NCI-H2227 (cell line): ENCODE measurements around the gene PC.

Experiments
- DNase-seq: peaks from one replicate; lab custom pipeline; 2025; ENCODE audit not compliant: unreplicated experiment; lab: John Stamatoyannopoulos, UW

Gene PC

GRCh38 chr11:66956689-66957290 lies 1.4 kb downstream of the PC start:
- no peak for DNase-seq

DNA sequence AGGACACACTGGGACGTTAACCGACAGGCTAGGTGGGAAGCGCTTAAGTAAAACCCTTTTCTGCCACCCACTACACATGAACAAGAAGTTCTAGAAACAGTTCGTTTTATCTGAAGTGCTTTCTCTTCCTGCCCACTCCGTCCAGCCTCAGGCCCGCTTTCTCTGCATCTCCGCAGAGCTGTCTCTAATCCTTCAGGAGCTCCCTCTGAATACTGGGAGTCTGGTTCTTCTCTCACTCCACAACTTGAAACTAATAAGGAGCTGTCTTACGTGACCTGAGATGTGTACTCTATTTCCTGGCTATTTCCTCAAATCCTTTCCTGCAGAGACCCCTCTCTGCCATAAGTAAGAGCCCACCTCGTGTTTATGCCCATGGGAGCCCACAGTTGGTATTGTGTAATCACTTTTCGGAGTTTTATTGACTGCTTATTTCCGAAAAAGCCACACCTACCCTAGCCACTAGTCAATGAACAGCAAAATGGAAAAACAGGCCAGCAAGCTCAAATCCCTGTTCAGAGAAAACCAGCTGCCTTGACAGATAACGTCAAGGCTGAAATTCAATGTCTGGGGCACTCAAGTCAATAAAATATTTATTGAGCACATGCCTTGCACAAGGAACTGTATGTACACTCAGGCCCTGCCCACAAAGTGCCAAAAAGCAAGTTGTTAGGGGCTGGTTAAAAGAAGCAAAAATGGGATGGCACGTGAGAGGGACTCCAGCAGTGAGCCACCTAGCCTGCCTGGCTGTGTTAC lies 4.9 kb downstream of the PC start:
- DNase-seq = no peak

DNA sequence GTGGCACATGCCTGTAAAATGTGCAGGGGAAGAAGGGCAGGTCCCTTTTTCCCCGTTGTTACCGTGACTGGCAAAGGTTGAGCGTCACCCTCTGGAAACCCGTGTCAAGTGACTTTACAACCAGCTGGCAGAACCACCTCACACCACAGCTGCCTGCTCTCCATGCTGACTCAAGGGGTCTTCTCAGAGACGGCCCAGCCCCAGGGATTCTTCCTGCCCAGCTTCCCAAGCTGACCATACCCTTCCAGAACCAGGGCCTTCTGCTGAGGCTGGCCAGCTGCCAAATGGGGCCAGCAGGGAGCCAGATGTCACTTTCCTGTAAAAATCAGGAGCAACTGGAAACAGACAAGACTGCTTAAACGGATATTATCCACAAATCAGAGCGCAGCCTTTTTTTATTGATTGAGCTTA lies 6.3 kb downstream of the PC start:
- DNase-seq = peak; percentile 68

DNA sequence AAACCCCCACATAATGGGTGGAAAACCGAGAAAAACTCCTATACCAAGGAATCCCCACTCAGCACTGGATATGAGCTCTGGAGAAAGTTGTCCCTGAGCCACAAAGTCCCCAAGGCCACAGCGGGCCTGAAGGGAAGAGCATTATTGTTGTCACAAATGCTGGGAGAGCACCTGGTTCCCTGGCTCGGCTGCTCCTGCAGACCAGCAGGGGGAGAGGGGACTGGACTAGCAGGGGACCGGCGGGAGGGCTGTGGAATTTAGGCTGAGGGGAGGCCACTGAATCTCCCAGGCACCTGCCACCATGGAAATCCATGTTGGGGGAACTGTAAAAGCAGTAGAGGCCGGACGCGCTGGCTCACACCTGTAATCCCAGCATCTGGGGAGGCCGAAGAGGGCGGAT lies 7.0 kb downstream of the PC start:
- DNase-seq = no peak

- DNase-seq = no peak
These were observed 8.1 kb downstream of the PC start for GRCh38 chr11:66950112-66950535.

DNA sequence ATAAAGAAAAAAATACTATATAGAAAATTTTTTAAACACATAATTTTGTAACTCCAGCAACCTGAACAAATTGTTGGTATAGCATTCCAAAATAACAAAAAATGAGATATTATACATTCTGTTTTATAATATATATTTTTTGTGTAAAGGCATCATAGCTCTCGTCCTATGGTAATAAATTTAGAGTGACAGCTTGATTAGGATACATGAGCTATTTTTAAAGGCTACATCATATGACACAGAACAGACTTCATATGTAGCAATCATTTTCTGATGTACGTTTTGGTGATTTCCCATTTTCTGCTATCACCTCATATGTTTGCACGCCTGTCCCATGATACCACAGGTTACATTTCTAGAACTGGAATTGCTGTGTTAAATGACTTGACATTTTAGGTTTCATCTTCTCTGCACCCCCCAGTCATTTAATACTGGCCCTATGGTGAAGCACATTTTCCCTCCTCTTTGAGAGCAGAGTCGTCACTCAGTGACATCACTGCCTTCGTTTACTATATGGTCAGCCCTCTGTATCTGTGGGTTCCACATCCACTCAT lies 19.5 kb downstream of the PC start:
- no peak for DNase-seq

- no peak for DNase-seq
These were observed 20.9 kb downstream of the PC start for GRCh38 chr11:66937193-66937733.

DNA sequence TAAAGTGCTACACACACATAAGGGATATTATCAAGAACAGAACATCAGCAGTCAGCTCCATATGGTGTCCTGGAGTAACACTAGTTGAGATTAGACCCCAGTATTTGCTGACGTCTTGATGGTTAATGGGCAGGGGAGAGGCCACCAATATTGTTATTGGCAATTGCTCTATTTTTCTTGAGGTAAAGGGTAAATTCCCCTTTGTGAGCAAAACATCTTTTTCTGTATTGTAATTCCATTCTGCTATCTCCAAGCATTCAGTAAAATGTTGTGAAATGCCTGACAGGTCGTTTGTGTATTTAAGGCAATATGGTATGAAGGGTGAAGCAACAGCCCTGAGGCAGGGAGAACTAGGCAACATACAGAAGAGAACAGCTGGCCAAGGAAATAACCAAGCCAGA lies 21.9 kb downstream of the PC start:
- DNase-seq = no peak

GRCh38 chr11:66934950-66935779 lies 23.0 kb downstream of the PC start:
- no peak for DNase-seq

DNA sequence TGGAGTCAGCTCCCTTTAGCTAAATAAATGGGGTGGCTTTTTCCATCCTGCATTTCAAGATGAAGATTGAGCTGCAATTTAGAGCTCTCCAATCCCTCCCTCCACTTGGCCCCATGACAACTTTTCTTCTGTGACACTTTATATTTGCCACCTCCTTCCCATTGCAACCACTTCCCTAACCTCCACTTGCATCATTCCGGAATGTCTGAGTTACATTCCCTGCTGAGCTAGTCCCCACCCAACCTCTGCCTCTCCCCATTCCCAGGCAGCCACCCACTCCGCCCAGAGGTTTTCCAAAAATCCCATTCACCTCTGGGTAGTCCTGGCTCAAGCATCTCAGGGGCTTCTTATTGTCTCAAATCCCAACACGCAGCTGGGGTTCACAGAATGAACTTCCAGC lies 24.7 kb downstream of the PC start:
- no peak for DNase-seq

- DNase-seq = no peak
These were observed 25.6 kb downstream of the PC start for GRCh38 chr11:66932543-66932942.

DNA sequence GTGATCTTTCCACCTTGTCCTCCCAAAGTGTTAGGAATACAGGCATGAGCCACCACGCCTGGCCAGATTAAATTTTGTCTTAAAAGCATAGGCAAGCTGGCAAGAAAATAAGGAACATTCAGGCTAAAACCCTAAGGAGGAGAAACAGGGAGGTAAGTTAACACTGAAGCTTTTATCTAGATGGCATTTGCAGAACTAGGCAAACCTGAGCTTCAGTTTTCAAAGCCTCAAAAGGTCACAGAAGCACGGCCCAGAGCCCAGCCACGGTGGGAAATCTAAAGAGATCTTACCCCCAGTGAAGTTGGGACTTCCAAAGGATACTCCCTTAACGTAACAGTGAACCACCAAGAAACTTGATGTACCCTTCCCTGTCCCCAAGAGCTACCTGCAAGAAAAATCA lies 28.4 kb downstream of the PC start:
- no peak for DNase-seq

DNA sequence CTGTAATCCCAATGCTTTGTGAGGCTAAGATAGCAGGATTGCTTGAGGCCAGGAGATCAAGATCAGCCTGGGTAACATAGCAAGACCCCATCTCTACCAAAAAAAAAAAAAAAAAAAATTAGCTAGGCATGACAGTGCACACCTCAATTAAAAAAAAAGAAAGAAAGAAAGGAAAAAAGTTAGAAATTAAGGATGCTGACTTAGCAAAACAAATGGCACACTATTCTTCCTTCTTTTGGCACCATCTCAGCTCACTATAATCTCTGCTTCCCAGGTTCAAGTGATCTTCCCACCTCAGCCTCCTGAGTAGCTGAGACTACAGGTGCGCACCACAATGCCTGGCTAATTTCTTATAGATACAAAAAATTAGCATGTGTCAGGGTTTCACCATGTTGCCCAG lies 33.9 kb downstream of the PC start:
- DNase-seq = no peak

GRCh38 chr11:66922551-66922950 lies 35.6 kb downstream of the PC start:
- DNase-seq = no peak

GRCh38 chr11:66920978-66921784 lies 37.0 kb downstream of the PC start:
- no peak for DNase-seq

DNA sequence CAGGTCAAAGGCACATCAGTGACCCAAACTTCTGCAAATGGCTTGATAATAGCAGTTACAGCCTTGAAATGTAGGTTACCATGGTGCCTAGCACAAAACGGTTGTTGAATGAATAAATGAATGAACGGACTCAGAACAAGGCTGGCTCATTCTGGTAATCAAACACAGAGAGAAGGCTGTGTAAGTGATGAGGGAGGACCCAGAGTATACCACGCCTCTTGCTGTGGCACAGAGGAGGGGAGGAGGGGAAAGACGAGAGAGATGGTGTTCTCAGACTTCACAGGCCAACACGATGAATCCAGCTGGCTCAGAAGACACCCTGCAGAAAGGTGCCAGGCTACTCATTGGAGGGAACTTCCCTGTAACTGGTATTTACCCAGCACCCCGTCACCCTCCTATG lies 38.3 kb downstream of the PC start:
- DNase-seq = no peak

DNA sequence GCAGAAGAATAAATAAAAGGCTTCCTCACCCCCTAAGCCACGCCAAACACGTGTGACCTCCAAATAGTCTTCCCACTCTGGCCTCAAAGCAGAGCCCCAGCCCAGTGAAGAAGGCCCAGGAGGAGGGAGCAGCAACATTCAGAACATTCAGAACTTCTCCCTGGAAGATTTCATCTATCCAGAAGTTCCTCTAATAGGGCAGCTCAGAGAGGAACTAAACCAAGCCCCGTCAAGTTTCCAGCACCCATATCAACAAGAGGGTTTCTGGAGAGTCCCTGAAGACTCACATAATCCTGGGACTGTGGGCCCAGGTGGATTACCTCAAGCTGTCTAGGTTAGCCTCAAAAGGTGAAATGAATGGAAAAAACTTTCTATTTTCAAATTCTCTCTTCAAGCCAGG lies 39.4 kb downstream of the PC start:
- DNase-seq = no peak

DNA sequence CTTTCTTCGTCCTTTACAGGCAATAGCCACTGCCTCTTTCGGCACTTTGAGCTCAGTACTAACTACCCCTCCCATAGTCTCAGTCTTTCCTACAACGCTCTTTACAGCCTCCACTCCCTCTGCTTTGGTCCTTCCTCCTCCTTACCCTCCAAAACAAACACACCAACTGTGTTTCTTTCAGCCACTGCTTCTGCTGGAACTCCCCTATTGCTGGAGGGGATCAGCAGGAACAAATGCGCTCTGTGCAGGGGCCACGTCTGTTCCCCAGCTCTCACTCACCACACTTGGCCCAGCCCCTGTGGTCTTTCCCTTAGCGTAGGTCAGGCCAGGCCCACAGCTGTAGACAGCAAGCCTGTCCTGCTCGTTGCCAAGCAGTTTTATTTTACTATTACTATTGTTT lies 42.3 kb downstream of the PC start:
- no peak for DNase-seq

DNA sequence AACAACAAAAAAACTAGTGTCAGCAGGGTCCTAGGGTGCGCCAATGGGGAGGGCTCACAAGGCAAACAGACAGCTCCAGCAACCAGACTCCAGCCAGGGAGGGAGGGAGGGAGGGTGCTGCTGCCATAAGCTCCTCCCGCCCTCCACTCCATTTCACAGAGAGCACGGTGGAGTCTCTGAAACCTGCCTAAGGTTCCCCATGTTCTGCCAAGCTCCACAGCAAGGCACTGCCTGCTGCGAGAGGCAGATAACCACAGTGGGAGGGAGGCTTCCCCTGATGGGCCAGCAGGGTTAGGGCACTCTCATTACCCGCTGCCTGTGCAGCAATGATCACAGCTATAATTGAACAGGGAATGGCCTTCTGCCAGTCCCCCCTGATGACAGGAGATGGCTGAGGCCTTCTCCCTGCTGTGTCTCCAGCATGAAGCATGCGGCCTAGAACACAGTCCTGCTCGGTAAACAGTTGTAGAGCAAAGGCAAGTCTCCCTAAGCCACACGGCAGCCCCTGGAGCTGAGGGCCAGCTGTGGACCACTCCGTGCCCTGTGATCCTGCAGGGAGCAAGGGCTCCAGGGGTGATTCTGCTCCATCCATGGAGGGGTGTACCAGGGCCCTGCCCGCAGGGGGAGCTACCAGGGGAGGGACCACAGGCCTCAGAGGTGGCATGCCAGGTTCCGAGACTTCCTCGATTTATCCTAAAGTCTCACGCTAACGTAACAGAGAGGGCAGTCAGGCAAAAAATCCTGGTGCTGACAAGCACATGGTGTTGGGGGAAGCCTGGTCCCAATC lies 42.9 kb downstream of the PC start:
- DNase-seq = peak; percentile 60

DNA sequence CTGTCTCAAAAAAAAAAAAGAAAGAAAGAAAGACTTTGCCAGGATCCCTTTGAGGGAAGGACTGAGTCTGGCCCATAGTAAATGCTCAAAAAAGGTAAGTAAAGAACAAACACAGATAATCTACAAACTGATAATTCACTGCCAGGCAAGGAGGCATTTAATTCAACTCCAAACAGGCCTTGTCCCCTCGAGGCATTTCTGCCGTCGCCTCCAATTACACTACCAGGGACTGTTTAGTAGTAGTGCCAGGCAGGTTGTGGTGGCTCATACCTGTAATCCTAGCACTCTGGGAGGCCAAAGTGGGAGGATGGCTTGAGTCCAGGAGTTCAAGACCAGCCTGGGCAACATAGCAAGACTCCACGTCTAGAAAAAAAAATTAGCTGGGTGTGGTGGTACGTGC lies 43.7 kb downstream of the PC start:
- no peak for DNase-seq
